ENCODE results near the gene CTBP1.

DNA sequence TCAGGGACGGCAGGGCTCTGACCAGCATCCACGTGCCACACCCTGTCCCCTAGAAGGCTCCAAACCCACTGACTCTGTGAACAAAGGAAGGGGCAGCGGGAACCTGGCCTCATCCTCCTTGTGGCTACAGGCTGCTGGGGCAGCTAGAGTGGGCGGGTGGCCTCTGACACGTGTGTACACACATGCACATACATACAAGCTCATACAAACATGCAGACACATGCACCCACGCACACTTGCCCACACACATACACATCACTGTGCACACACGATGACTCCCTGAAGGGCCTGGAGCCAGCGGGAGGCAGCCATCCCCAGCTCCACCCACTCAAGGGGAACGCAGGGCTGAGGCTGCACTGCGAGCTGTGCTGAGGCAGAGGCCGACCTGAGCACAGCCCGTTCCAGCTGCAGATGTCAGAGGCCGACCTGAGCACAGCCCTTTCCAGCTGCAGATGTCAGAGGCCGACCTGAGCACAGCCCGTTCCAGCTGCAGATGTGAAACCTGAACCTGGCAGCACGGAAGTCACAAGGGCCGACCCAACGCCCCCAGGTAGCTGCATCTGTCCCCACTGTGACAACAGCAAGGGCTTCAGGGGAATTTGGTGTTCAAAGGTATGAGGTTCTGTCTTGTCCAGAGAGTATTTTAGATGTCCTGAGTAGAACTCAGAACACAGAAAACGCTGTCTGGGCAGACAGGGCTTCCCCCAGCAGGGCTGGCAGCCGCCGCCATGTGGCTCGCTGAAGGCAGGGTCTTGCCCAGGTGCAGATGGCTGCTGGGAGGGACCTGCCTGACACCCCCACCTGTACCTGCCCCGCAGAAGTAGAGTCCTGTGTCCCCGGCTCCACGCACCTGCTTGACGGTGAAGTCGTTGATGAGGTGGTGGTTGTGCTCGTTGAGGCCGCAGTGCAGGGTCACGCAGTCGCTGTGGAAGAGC lies 33.5 kb downstream of the CTBP1 start:
- TF ChIP-seq CTCF (conservative IDR thresholded peaks at IDR 0.05) (no peak), EZH2 (IDR thresholded peaks at IDR 0.05; ENCODE audit: low read depth) (no peak)
